HepG2 (cell line): ENCODE results near the gene GPC3.

Experiments
- NFE2L2 ChIP-seq: fragments of 150-350 bp; IDR thresholded peaks from 2 replicates; pipeline ENCODE4 v1.6.1; 2014; ENCODE audit warnings: low read length
- SP4 ChIP-seq: sonication (generic); formaldehyde crosslinking; IDR thresholded peaks from 2 replicates; pipeline ENCODE4 v1.8.1; 2023; ENCODE audit warnings: mild to moderate bottlenecking, missing genetic modification reagents
- SRSF1 ChIP-seq: fragments of 200-400 bp; formaldehyde crosslinking; optimal IDR thresholded peaks from 2 replicates; pipeline ENCODE3; 2017; ENCODE audit warnings: mild to moderate bottlenecking, low read depth, low read length, moderate library complexity
- TGIF2 ChIP-seq: IDR thresholded peaks from 2 replicates; pipeline ENCODE4 v1.6.1; 2016; ENCODE audit warnings: control low read depth, missing compliant biosample characterization
- ZFP90 ChIP-seq: sonication (generic); formaldehyde crosslinking; IDR thresholded peaks from 2 replicates; pipeline ENCODE4 v1.8.0; 2022; ENCODE audit warnings: missing genetic modification reagents, mild to moderate bottlenecking, inconsistent platforms, borderline replicate concordance
- ZNF124 ChIP-seq: sonication (generic); formaldehyde crosslinking; IDR thresholded peaks from 2 replicates; pipeline ENCODE4 v1.4.0; 2020; ENCODE audit warnings: missing genetic modification reagents
- TF ChIP-seq, protein P1 (sequence below): sonication (generic); formaldehyde crosslinking; conservative IDR thresholded peaks from 2 replicates; pipeline ENCODE4 v1.5.0; 2020; ENCODE audit warnings: missing genetic modification reagents
- TF ChIP-seq, protein P2 (sequence below), 2 experiments: sonication (generic) in 1 of 2; formaldehyde crosslinking in 1 of 2; IDR thresholded peaks; 2 replicates each; pipeline versions ENCODE4 v1.4.0 to v1.6.1; 2018 to 2020; ENCODE audit warnings: missing genetic modification reagents in 2 of 2, borderline replicate concordance in 1 of 2, low read depth in 1 of 2, mild to moderate bottlenecking in 1 of 2, missing biosample characterization in 1 of 2
- TF ChIP-seq, protein P3 (sequence below): sonication (generic); formaldehyde crosslinking; IDR thresholded peaks from 2 replicates; pipeline ENCODE4 v1.5.0; 2020; ENCODE audit warnings: mild to moderate bottlenecking, missing genetic modification reagents, moderate library complexity
- TF ChIP-seq, protein P4 (sequence below): sonication (generic); formaldehyde crosslinking; IDR thresholded peaks from 2 replicates; pipeline ENCODE4 v1.4.0; 2020; ENCODE audit warnings: mild to moderate bottlenecking, missing genetic modification reagents, borderline replicate concordance

DNA sequence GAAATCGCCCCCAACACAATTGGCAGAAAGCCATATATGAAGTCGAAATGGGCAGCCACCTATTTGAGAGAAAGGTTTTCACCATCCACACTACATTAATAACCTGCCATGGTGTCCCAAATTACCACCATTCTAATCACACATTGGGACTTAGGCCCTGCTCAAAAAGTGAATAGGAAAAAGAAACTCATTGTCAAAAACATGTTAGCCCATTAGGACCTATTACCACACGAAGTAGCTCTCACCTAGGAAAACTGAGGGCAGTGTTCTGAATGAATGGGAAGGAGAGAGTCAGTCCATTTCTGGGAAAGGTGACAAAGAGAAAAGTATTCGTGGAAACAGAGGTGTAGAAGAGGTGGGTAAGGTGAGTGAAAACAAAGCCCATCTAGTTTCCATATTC, 60.8 kb downstream of the GPC3 start:
- no peak for TF ChIP-seq SP4 (CRISPR knock-in tag)
- TF ChIP-seq, protein P1, sequence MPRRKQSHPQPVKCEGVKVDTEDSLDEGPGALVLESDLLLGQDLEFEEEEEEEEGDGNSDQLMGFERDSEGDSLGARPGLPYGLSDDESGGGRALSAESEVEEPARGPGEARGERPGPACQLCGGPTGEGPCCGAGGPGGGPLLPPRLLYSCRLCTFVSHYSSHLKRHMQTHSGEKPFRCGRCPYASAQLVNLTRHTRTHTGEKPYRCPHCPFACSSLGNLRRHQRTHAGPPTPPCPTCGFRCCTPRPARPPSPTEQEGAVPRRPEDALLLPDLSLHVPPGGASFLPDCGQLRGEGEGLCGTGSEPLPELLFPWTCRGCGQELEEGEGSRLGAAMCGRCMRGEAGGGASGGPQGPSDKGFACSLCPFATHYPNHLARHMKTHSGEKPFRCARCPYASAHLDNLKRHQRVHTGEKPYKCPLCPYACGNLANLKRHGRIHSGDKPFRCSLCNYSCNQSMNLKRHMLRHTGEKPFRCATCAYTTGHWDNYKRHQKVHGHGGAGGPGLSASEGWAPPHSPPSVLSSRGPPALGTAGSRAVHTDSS (CRISPR knock-in tag): no peak
- TF ChIP-seq SRSF1: no peak
- no peak for TF ChIP-seq ZNF124 (CRISPR knock-in tag)
- TF ChIP-seq TGIF2: no peak
- TF ChIP-seq, protein P2, sequence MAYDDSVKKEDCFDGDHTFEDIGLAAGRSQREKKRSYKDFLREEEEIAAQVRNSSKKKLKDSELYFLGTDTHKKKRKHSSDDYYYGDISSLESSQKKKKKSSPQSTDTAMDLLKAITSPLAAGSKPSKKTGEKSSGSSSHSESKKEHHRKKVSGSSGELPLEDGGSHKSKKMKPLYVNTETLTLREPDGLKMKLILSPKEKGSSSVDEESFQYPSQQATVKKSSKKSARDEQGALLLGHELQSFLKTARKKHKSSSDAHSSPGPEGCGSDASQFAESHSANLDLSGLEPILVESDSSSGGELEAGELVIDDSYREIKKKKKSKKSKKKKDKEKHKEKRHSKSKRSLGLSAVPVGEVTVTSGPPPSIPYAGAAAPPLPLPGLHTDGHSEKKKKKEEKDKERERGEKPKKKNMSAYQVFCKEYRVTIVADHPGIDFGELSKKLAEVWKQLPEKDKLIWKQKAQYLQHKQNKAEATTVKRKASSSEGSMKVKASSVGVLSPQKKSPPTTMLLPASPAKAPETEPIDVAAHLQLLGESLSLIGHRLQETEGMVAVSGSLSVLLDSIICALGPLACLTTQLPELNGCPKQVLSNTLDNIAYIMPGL (CRISPR knock-in tag; IDR thresholded peaks at IDR 0.05; ENCODE audit: borderline replicate concordance in 1 of 2, low read depth in 1 of 2): no peak
- TF ChIP-seq, protein P3, sequence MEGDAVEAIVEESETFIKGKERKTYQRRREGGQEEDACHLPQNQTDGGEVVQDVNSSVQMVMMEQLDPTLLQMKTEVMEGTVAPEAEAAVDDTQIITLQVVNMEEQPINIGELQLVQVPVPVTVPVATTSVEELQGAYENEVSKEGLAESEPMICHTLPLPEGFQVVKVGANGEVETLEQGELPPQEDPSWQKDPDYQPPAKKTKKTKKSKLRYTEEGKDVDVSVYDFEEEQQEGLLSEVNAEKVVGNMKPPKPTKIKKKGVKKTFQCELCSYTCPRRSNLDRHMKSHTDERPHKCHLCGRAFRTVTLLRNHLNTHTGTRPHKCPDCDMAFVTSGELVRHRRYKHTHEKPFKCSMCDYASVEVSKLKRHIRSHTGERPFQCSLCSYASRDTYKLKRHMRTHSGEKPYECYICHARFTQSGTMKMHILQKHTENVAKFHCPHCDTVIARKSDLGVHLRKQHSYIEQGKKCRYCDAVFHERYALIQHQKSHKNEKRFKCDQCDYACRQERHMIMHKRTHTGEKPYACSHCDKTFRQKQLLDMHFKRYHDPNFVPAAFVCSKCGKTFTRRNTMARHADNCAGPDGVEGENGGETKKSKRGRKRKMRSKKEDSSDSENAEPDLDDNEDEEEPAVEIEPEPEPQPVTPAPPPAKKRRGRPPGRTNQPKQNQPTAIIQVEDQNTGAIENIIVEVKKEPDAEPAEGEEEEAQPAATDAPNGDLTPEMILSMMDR (CRISPR knock-in tag): no peak
- TF ChIP-seq, protein P4, sequence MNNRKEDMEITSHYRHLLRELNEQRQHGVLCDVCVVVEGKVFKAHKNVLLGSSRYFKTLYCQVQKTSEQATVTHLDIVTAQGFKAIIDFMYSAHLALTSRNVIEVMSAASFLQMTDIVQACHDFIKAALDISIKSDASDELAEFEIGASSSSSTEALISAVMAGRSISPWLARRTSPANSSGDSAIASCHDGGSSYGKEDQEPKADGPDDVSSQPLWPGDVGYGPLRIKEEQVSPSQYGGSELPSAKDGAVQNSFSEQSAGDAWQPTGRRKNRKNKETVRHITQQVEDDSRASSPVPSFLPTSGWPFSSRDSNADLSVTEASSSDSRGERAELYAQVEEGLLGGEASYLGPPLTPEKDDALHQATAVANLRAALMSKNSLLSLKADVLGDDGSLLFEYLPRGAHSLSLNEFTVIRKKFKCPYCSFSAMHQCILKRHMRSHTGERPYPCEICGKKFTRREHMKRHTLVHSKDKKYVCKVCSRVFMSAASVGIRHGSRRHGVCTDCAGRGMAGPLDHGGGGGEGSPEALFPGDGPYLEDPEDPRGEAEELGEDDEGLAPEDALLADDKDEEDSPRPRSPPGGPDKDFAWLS: no peak
- TF ChIP-seq ZFP90 (CRISPR knock-in tag): no peak
- no peak for TF ChIP-seq NFE2L2
